ENCODE data around the gene CLEC2B. TPM values are rescaled to one million over a fixed set of nuclear protein-coding genes. Genes with fewer than 3 reads are reported as not detected.

Gene CLEC2B
- polyA plus RNA-seq, 4 donors: 0.45 to 7.4 (median 4.9) TPM

DNA sequence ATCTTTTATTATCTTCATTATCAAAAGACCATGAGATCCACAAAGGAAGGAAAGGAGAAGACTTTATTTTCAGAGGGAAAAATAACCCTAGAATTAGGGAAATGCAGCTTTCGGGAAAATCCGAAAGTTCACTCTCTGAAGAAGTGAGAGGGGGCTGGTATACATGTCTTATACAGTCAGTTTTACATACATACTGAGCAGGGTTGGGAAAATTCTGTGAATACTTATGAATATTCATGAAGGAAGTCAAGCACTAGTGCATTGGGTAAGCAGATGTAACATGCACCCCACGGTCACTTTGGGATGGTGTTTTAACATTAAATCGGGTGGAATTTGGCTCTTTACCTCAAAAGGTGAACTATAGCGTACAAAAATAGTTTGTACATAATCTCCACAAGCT is 57.5 kb downstream of the CLEC2B start:
- Histone ChIP-seq H3K27ac (ENCODE audit: low read depth in 1 of 3, low read length in 2 of 3) (no peak overlapping the region), H3K36me3 (ENCODE audit: control insufficient read depth in 3 of 3, insufficient read depth in 2 of 3, low read depth in 1 of 3, low read length in 3 of 3) (no peaks in the 10 kb centered on the region), H3K4me1 (ENCODE audit: control insufficient read depth in 3 of 3, insufficient read depth in 2 of 3, low read depth in 1 of 3, low read length in 2 of 3) (no peaks in the 10 kb centered on the region), H3K4me3 (ENCODE audit: low read depth in 1 of 3, low read length in 3 of 3) (no peak overlapping the region), H3K27me3 (ENCODE audit: control insufficient read depth in 3 of 3, insufficient read depth in 3 of 3, low read length in 3 of 3) (peaks cover 0 to 7% (median 0%) of the 10 kb centered on the region in 3 donors), H3K9me3 (ENCODE audit: control insufficient read depth in 2 of 2, insufficient read depth in 1 of 2, low read depth in 1 of 2, low read length in 1 of 2) (no peaks in the 10 kb centered on the region)
- FAIRE-seq (no peak), DNase-seq (no peak)
- 84 to 90% (median 89%) methylated on average over 5 of the region's 5 CpGs for WGBS, 3 donors

DNA sequence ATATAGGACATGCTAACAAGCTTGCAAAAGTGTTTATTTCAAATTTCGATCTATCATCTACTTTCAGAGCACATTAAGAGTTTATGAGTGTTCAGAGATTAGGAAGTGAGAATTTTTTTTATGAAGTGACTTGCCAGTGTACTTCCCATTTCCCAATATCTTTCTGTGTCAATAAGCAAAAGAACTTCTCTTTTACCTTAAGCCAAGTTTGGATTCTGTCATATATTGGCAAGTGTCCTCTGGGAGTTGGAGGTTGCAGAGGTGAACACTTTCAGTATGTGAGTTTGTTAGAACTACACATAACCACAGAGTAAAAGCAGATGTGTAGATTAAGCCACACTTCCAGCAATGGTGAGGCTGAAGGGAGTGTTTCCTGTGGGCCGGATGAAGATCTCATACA is 58.5 kb downstream of the CLEC2B start:
- Histone ChIP-seq H3K27ac (ENCODE audit: low read depth in 1 of 3, low read length in 2 of 3) (no peak overlapping the region), H3K27me3 (ENCODE audit: control insufficient read depth in 3 of 3, insufficient read depth in 3 of 3, low read length in 3 of 3) (peaks cover 0 to 7% (median 0%) of the 10 kb centered on the region in 3 donors), H3K4me1 (ENCODE audit: control insufficient read depth in 3 of 3, insufficient read depth in 2 of 3, low read depth in 1 of 3, low read length in 2 of 3) (no peaks in the 10 kb centered on the region), H3K9me3 (ENCODE audit: control insufficient read depth in 2 of 2, insufficient read depth in 1 of 2, low read depth in 1 of 2, low read length in 1 of 2) (no peaks in the 10 kb centered on the region), H3K4me3 (ENCODE audit: low read depth in 1 of 3, low read length in 3 of 3) (no peak overlapping the region), H3K36me3 (ENCODE audit: control insufficient read depth in 3 of 3, insufficient read depth in 2 of 3, low read depth in 1 of 3, low read length in 3 of 3) (no peaks in the 10 kb centered on the region)
- WGBS, 3 donors: 53 to 65% (median 59%) methylated on average over 2 of the region's 2 CpGs
- DNase-seq (no peak), FAIRE-seq (no peak)

DNA sequence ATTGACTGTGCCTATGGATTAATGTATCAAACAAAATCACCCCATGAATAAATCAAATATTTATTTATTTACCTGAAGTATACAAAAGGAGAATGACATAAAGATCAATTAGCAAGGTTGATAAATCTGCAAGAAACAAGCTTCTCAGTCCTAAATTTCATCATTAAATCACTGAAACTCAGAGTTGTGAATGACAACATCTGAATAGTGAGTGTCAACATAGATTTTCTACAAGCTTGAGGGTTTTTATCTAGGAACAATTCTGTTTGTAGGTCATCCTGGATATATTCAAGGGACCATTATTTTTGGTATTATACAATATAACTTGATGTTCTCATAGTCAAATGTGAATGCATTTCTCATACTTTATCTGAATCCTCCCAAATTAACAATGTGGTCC is 59.3 kb downstream of the CLEC2B start:
- H3K36me3 ChIP-seq (ENCODE audit: control insufficient read depth in 3 of 3, insufficient read depth in 2 of 3, low read depth in 1 of 3, low read length in 3 of 3): no peaks in the 10 kb centered on the region
- peaks cover 0 to 7% (median 0%) of the 10 kb centered on the region in 3 donors for H3K27me3 ChIP-seq (ENCODE audit: control insufficient read depth in 3 of 3, insufficient read depth in 3 of 3, low read length in 3 of 3)
- DNase-seq (no peak), FAIRE-seq (no peak)
- H3K9me3 ChIP-seq (ENCODE audit: control insufficient read depth in 2 of 2, insufficient read depth in 1 of 2, low read depth in 1 of 2, low read length in 1 of 2): no peaks in the 10 kb centered on the region
- no peaks in the 10 kb centered on the region for H3K4me1 ChIP-seq (ENCODE audit: control insufficient read depth in 3 of 3, insufficient read depth in 2 of 3, low read depth in 1 of 3, low read length in 2 of 3)
- H3K27ac ChIP-seq (ENCODE audit: low read depth in 1 of 3, low read length in 2 of 3): no peak overlapping the region
- H3K4me3 ChIP-seq (ENCODE audit: low read depth in 1 of 3, low read length in 3 of 3): no peak overlapping the region

GRCh38 chr12:9809338-9809737 is 59.8 kb downstream of the CLEC2B start:
- peaks cover 0 to 7% (median 0%) of the 10 kb centered on the region in 3 donors for H3K27me3 ChIP-seq (ENCODE audit: control insufficient read depth in 3 of 3, insufficient read depth in 3 of 3, low read length in 3 of 3)
- no peaks in the 10 kb centered on the region for H3K4me1 ChIP-seq (ENCODE audit: control insufficient read depth in 3 of 3, insufficient read depth in 2 of 3, low read depth in 1 of 3, low read length in 2 of 3)
- H3K4me3 ChIP-seq (ENCODE audit: low read depth in 1 of 3, low read length in 3 of 3): no peak overlapping the region
- H3K27ac ChIP-seq (ENCODE audit: low read depth in 1 of 3, low read length in 2 of 3): no peak overlapping the region
- H3K36me3 ChIP-seq (ENCODE audit: control insufficient read depth in 3 of 3, insufficient read depth in 2 of 3, low read depth in 1 of 3, low read length in 3 of 3): no peaks in the 10 kb centered on the region
- no peak for DNase-seq
- FAIRE-seq: no peak
- H3K9me3 ChIP-seq (ENCODE audit: control insufficient read depth in 2 of 2, insufficient read depth in 1 of 2, low read depth in 1 of 2, low read length in 1 of 2): no peaks in the 10 kb centered on the region
- WGBS, 3 donors: 66 to 82% (median 80%) methylated on average over 4 of the region's 4 CpGs

DNA sequence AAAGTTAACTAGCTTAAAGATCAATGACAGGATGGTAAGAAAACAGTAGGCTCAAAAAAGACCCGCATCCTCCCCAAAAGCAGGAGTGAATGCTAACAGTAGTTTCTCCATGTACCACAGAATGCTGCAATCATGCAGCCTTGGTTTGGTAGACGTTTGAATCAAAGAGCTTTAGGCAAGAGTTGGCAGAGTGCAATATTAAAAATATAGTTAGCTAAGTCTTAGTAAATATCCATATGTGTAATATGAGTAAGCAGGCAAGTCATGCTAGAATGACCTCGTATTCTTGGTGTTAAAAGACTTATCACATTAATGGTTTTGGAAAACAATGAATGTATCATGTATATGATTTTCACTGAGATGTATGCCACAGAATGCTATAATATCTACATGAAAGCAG is 60.6 kb downstream of the CLEC2B start:
- peaks cover 0 to 2% (median 0%) of the 10 kb centered on the region in 3 donors for H3K27me3 ChIP-seq (ENCODE audit: control insufficient read depth in 3 of 3, insufficient read depth in 3 of 3, low read length in 3 of 3)
- WGBS, 3 donors: 54 to 68% (median 64%) methylated on average over 3 of the region's 3 CpGs
- H3K27ac ChIP-seq (ENCODE audit: low read depth in 1 of 3, low read length in 2 of 3): no peak overlapping the region
- FAIRE-seq (no peak), DNase-seq (no peak)
- no peaks in the 10 kb centered on the region for H3K36me3 ChIP-seq (ENCODE audit: control insufficient read depth in 3 of 3, insufficient read depth in 2 of 3, low read depth in 1 of 3, low read length in 3 of 3)
- H3K4me1 ChIP-seq (ENCODE audit: control insufficient read depth in 3 of 3, insufficient read depth in 2 of 3, low read depth in 1 of 3, low read length in 2 of 3): no peaks in the 10 kb centered on the region
- no peaks in the 10 kb centered on the region for H3K9me3 ChIP-seq (ENCODE audit: control insufficient read depth in 2 of 2, insufficient read depth in 1 of 2, low read depth in 1 of 2, low read length in 1 of 2)
- H3K4me3 ChIP-seq (ENCODE audit: low read depth in 1 of 3, low read length in 3 of 3): no peak overlapping the region

GRCh38 chr12:9806714-9807113 is 62.4 kb downstream of the CLEC2B start:
- Histone ChIP-seq H3K36me3 (ENCODE audit: control insufficient read depth in 3 of 3, insufficient read depth in 2 of 3, low read depth in 1 of 3, low read length in 3 of 3) (no peaks in the 10 kb centered on the region), H3K4me3 (ENCODE audit: low read depth in 1 of 3, low read length in 3 of 3) (no peak overlapping the region), H3K9me3 (ENCODE audit: control insufficient read depth in 2 of 2, insufficient read depth in 1 of 2, low read depth in 1 of 2, low read length in 1 of 2) (no peaks in the 10 kb centered on the region), H3K27me3 (ENCODE audit: control insufficient read depth in 3 of 3, insufficient read depth in 3 of 3, low read length in 3 of 3) (peaks cover 0 to 2% (median 0%) of the 10 kb centered on the region in 3 donors), H3K4me1 (ENCODE audit: control insufficient read depth in 3 of 3, insufficient read depth in 2 of 3, low read depth in 1 of 3, low read length in 2 of 3) (no peaks in the 10 kb centered on the region), H3K27ac (ENCODE audit: low read depth in 1 of 3, low read length in 2 of 3) (no peak overlapping the region)
- 74 to 92% (median 81%) methylated on average over 4 of the region's 4 CpGs for WGBS, 3 donors
- FAIRE-seq (no peak), DNase-seq (no peak)

DNA sequence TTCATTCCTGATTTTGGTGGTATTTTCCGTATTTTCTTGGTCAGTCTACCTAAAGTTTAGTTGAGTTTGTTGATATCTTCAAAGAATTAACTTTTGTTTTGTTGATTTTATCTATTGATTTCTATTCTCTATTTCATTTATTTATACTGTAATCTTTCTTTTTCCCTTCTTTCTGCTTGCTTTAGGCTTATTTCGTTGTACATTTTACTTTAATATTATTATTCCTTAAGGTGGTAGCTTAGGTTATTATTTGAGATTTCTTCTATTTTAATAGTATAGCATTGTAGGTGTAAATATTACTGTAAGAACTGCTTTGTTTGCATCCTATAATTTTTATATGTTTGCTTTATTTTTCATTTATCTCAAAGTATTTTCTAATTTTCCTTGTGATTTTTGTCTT is 63.3 kb downstream of the CLEC2B start:
- FAIRE-seq: peak; percentile 49
- DNase-seq: no peak
- H3K9me3 ChIP-seq (ENCODE audit: control insufficient read depth in 2 of 2, insufficient read depth in 1 of 2, low read depth in 1 of 2, low read length in 1 of 2): no peaks in the 10 kb centered on the region
- WGBS, 3 donors: 86 to 97% (median 92%) methylated on average over 2 of the region's 2 CpGs
- H3K36me3 ChIP-seq (ENCODE audit: control insufficient read depth in 3 of 3, insufficient read depth in 2 of 3, low read depth in 1 of 3, low read length in 3 of 3): no peaks in the 10 kb centered on the region
- H3K4me1 ChIP-seq (ENCODE audit: control insufficient read depth in 3 of 3, insufficient read depth in 2 of 3, low read depth in 1 of 3, low read length in 2 of 3): no peaks in the 10 kb centered on the region
- peaks cover 0 to 2% (median 0%) of the 10 kb centered on the region in 3 donors for H3K27me3 ChIP-seq (ENCODE audit: control insufficient read depth in 3 of 3, insufficient read depth in 3 of 3, low read length in 3 of 3)
- H3K4me3 ChIP-seq (ENCODE audit: low read depth in 1 of 3, low read length in 3 of 3): no peak overlapping the region
- H3K27ac ChIP-seq (ENCODE audit: low read depth in 1 of 3, low read length in 2 of 3): no peak overlapping the region

Other genes with a start within 250 kb of the CLEC2B start
- 1 to 10 TPM in 3 of 4 donors, under 1 TPM in 1; 0.67 to 8.5 (median 2.2) TPM for gene CLEC2D, start 199.6 kb downstream of the CLEC2B start, polyA plus RNA-seq
- 1 to 10 TPM in 1 of 4 donors, under 1 TPM in 2, not detected in 1; 0.58 to 2.4 (median 0.92) TPM for gene CLECL1, start 136.3 kb downstream of the CLEC2B start, polyA plus RNA-seq
- 1 to 10 TPM; 1.8 to 7.1 (median 5.1) TPM for gene CD69, start 108.5 kb downstream of the CLEC2B start, polyA plus RNA-seq
- gene KLRF1, start 41.9 kb downstream of the CLEC2B start, polyA plus RNA-seq: under 1 TPM in 2 of 4 donors, not detected in 2; 0.24 to 0.47 TPM
- gene KLRF2, start 12.1 kb upstream of the CLEC2B start, polyA plus RNA-seq: under 1 TPM in 1 of 4 donors, not detected in 3; 0.75 TPM
- not detected for gene CLEC2A, start 63.0 kb upstream of the CLEC2B start, polyA plus RNA-seq
- gene CLEC12A, start 102.1 kb upstream of the CLEC2B start, polyA plus RNA-seq: 1 to 10 TPM in 2 of 4 donors, not detected in 2; 1.3 to 1.5 TPM
- under 1 TPM in 1 of 4 donors, not detected in 3; 0.09 TPM for gene CLEC1B, start 129.8 kb upstream of the CLEC2B start, polyA plus RNA-seq
- under 1 TPM in 2 of 4 donors, not detected in 2; 0.09 to 0.27 TPM for gene CLEC12B, start 141.3 kb upstream of the CLEC2B start, polyA plus RNA-seq
- 1 to 10 TPM in 1 of 4 donors, under 1 TPM in 1, not detected in 2; 0.12 to 1.6 TPM for gene CLEC9A, start 161.3 kb upstream of the CLEC2B start, polyA plus RNA-seq
- gene CLEC1A, start 229.6 kb upstream of the CLEC2B start, polyA plus RNA-seq: 1 to 10 TPM in 2 of 4 donors, not detected in 2; 1.6 to 4.9 TPM